Measurements from ENCODE around the gene ELMO1. TPM values are rescaled to one million over a fixed set of nuclear protein-coding genes. Genes with fewer than 3 reads are reported as not detected.

Gene ELMO1
- total RNA-seq, 1 donor from 2014 or later, result 151 TPM

DNA sequence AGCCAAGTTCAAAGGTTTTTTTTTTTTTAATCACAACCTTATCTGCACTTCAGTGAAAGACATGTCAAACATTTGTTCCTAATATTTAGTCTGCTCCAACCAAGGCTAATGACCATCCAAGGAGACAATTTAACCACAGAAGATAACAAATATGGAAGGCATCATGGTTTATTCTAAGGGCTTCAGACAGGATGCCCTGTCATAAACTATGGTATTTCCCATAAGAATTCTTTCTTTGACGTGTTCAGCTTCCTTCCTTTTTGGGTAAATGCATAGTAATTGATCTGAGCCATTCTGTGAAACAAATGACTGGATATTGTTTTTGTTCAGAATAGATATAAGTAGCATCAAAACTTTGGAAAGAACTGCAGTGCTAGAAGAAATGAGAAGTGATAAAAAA is 397.9 kb downstream of the ELMO1 start:
- TF ChIP-seq CTCF (IDR thresholded peaks at IDR 0.05; ENCODE audit: unreplicated experiment), result no peak
- H3K4me1 Mint-ChIP-seq (ENCODE audit: unreplicated experiment), result peaks cover 3% of the 10 kb centered on the region
- no peak overlapping the region for H3K4me3 Mint-ChIP-seq (ENCODE audit: unreplicated experiment)
- H3K36me3 Mint-ChIP-seq (ENCODE audit: low read depth, unreplicated experiment), result no peaks in the 10 kb centered on the region
- H3K27ac Mint-ChIP-seq (ENCODE audit: unreplicated experiment), result no peak overlapping the region
- no peak for DNase-seq (ENCODE audit: low spot score)
- H3K9me3 Mint-ChIP-seq (ENCODE audit: unreplicated experiment), result no peaks in the 10 kb centered on the region
- H3K27me3 Mint-ChIP-seq (ENCODE audit: unreplicated experiment), result no peaks in the 10 kb centered on the region

DNA sequence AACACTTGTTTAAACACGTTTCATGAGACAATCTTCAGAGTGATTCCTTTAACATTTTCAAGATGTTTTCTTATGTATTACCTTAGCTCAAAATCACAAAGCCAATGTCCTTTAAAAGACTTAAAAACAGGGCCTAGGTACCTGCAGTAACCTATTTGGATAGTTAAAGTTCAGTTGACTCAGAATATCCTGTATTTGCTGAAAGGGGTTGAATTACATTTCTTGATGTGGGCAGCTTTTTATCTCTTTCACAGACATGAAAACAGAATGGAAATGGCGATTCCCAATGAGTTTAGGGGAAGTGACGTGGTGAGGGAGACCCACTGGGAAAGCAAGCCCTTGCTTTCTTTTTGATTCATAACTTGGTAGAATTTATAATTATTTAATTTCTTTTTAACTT is 400.0 kb downstream of the ELMO1 start:
- DNase-seq (ENCODE audit: low spot score), result no peak
- peaks cover 3% of the 10 kb centered on the region for H3K4me1 Mint-ChIP-seq (ENCODE audit: unreplicated experiment)
- no peak overlapping the region for H3K27ac Mint-ChIP-seq (ENCODE audit: unreplicated experiment)
- H3K27me3 Mint-ChIP-seq (ENCODE audit: unreplicated experiment), result no peaks in the 10 kb centered on the region
- TF ChIP-seq CTCF (IDR thresholded peaks at IDR 0.05; ENCODE audit: unreplicated experiment), result no peak
- no peaks in the 10 kb centered on the region for H3K9me3 Mint-ChIP-seq (ENCODE audit: unreplicated experiment)
- H3K36me3 Mint-ChIP-seq (ENCODE audit: low read depth, unreplicated experiment), result no peaks in the 10 kb centered on the region
- H3K4me3 Mint-ChIP-seq (ENCODE audit: unreplicated experiment), result no peak overlapping the region

DNA sequence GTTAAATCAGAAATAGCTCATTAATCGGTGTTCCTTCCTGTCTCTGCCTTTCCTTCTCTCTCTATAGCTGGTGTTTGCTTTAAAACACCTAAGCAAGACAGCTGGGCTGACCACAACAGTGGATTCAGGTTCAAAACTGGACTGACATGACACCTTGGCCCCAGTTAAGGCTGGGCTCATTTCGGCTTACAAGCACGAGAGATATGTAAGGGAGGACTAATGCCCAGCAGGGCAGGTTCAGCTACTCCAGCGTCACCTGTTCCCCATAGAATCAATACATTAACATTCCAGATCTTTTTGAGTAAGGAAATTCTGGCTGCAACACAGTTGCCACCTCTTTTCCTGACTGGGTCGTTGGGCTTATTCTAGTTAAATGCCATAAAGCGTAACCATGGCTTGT is 401.4 kb downstream of the ELMO1 start:
- Mint-ChIP-seq H3K27ac (ENCODE audit: unreplicated experiment) (no peak overlapping the region), H3K9me3 (ENCODE audit: unreplicated experiment) (no peaks in the 10 kb centered on the region), H3K27me3 (ENCODE audit: unreplicated experiment) (peaks cover 8% of the 10 kb centered on the region), H3K4me1 (ENCODE audit: unreplicated experiment) (peaks cover 3% of the 10 kb centered on the region), H3K4me3 (ENCODE audit: unreplicated experiment) (no peak overlapping the region), H3K36me3 (ENCODE audit: low read depth, unreplicated experiment) (peaks cover 8% of the 10 kb centered on the region)
- TF ChIP-seq CTCF (IDR thresholded peaks at IDR 0.05; ENCODE audit: unreplicated experiment), result no peak
- DNase-seq (ENCODE audit: low spot score), result no peak

- Mint-ChIP-seq H3K27ac (ENCODE audit: unreplicated experiment) (no peak overlapping the region), H3K4me1 (ENCODE audit: unreplicated experiment) (peaks cover 3% of the 10 kb centered on the region), H3K4me3 (ENCODE audit: unreplicated experiment) (no peak overlapping the region), H3K9me3 (ENCODE audit: unreplicated experiment) (no peaks in the 10 kb centered on the region), H3K27me3 (ENCODE audit: unreplicated experiment) (peaks cover 8% of the 10 kb centered on the region), H3K36me3 (ENCODE audit: low read depth, unreplicated experiment) (peaks cover 8% of the 10 kb centered on the region)
- DNase-seq (ENCODE audit: low spot score), result no peak
- TF ChIP-seq CTCF (IDR thresholded peaks at IDR 0.05; ENCODE audit: unreplicated experiment), result no peak
These were observed 402.1 kb downstream of the ELMO1 start for GRCh38 chr7:37046531-37047079.

- peaks cover 8% of the 10 kb centered on the region for H3K36me3 Mint-ChIP-seq (ENCODE audit: low read depth, unreplicated experiment)
These were observed 402.9 kb downstream of the ELMO1 start for GRCh38 chr7:37045681-37046179.

More at GRCh38 chr7:37045681-37046179, 402.9 kb downstream of the ELMO1 start:
- no peak for DNase-seq (ENCODE audit: low spot score)
- H3K4me3 Mint-ChIP-seq (ENCODE audit: unreplicated experiment), result no peak overlapping the region
- H3K4me1 Mint-ChIP-seq (ENCODE audit: unreplicated experiment), result no peaks in the 10 kb centered on the region
- no peak for TF ChIP-seq CTCF (IDR thresholded peaks at IDR 0.05; ENCODE audit: unreplicated experiment)
- peaks cover 8% of the 10 kb centered on the region for H3K27me3 Mint-ChIP-seq (ENCODE audit: unreplicated experiment)
- H3K9me3 Mint-ChIP-seq (ENCODE audit: unreplicated experiment), result no peaks in the 10 kb centered on the region
- H3K27ac Mint-ChIP-seq (ENCODE audit: unreplicated experiment), result no peak overlapping the region

All from endothelial cell (in vitro differentiated cells).